NCI-H146 treated with DMSO at 0.1 percent for 48 hours (cell line): Measurements from ENCODE around the gene PRKAG2.
"Not testable (repeated sequence)": the region's sequence is repeated elsewhere in the genome, so short reads cannot be mapped to it uniquely, and the experiment has no call there.

Experiments
- DNase-seq: peaks from one replicate; lab custom pipeline; 2025; ENCODE audit not compliant: unreplicated experiment; lab: John Stamatoyannopoulos, UW

PRKAG2 gene

DNA sequence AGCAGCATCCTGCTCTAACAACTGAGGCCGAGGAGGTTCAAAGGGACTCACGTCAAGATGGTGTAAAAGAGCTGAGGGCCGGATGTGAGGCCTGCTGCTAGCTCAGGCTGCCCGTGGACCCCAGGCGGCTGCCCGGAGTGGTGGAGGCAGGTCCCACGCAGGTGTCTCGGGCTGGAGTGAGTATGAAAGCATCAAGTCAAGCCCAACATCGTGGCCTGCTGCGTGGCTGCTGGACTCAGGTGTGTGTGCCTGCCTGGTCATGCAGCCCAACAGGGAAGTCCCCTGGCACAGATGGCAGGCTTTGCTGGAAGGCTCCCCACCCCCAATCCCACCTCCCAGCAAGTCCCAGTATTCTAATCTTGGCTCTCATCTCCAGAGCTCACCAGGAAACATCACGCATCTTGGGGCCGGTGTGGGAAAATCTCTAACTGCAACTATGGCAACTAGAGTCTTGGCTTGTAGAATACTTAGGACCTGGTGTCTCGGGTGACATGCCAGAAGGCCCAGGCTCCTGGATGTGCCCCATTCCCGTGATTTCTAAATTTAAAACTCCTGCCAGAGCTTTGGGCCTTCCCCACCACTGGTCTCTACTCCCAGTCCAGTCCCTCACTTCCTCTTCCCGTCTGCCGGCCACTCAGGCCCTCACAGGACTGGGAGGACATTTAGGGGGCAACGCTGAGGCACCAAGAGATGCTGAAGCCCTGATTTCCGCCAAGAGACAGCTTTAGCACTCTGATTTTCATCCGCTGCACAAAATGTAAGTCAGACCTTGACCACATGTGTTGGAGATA, 85.9 kb downstream of the PRKAG2 start:
- DNase-seq: no peak

DNA sequence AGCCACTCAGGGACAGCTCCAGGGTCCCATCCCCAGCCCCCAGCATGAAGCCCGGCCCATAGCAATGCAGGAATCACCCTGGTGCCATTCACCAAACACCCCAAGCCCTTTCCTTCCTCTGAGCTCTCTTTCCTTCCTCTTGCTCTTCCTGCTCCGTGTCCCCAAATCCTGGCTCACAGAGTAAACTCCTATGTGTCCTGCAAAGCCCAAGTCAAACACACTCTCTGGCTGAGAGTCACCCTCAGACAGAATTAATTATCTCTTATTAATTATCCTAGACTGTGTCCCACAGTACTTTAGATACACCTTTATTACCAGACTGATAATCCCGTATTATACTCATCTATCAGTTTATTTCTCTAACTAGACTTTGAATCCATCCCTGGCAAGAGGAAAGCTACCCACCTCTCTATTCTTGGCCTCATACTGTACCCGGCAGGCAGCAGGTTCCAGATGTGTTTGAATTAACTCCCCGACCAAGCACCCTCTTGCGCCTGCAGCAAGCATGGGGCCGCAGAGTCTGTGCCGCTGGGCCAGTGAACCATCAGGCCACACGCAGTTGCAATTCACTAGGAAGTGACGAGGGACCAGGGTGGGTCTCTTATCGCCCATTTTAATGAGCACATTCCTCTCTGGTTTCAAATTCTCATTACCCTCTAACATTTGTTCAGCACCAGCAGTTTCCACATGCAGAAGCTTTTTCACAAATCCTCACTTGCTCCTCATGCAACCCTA, 86.7 kb downstream of the PRKAG2 start:
- DNase-seq: no peak

DNA sequence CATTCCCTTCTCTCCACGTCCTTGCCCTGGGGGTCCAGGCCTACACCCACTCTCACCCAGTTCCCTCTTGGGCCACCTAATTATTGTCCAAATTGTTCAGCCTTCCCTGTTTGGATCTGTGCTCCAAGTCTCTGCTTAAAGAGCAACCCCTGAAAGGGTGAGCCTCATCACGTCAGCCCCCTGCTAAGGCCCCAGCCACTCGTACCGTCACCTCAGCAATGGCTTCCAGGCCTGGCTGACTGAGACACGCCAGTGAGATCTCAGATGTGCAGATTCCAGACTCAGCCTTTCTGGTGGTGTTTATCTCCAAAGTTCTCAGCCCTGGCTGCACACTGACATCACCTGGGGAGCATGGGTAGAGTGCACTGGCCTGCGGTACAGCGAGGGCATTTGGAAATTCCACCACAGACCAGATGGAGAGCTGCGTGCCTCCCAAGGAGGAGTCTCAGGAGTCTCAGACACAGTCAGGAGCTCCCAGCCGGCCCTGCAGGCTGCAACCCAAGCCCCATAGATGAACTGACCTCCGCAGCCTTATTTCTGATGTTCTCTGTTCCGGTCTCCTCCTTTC, 87.5 kb downstream of the PRKAG2 start:
- DNase-seq: no peak

DNA sequence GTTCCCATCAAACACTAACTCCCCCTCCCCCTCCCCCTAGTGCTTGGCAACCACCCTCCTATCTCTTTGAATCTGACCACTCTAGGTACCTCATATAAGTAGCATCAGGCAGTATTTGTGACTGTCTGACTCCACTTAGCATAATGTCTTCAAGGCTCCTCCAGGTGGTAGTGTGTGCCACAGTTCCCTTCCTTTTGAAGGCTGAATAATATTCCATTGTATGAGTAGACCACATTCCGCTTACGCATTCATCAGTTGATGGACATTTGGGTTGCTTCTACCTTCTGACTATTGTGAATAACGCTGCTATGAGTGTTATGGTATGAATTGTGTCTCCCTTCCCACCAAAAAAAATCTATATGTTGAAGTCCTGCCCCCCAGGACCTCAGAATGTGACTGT, 89.6 kb downstream of the PRKAG2 start:
- DNase-seq: no peak

DNA sequence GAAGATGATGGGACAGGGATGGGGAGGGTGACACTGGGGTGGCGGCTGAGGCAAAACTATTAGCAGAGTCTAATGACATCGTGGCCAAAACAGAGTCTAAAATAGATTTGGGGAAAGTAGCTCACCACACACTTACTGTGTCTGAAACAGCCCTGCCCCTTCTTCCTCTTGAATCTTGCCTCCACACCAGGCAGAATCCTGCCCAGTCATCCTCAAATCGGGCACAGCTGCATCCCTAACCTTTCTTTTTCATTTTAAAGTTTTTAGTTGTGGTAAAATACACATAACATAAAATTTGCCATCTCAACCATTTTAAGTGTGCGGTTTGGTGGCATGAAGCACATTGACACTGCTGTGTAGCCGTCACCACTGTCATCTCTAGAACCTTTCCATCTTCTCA, 90.0 kb downstream of the PRKAG2 start:
- DNase-seq: no peak

DNA sequence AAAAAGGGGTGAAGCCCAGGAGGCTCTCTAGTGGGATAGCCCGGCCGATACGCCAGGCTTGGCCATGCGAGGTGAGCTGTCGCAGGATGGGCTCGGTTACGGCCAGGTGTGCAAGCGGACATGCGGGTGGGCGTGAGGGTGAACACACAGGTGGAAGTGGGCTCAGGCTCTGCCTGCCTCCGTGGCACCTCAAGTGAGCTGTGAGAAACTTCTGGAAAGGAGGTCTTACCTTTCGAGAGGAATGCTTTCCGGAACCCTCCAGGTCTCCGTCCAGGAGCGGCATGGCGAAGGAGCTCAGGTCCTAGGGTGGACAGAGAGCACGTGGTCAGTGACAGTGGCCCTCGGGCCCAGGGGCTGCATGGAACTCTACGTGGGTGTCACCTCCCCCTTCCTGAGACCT, 90.7 kb downstream of the PRKAG2 start:
- no peak for DNase-seq

GRCh38 chr7:151785681-151785965, 91.3 kb downstream of the PRKAG2 start:
- no peak for DNase-seq

GRCh38 chr7:151784853-151785680, 91.8 kb downstream of the PRKAG2 start:
- no peak for DNase-seq

DNA sequence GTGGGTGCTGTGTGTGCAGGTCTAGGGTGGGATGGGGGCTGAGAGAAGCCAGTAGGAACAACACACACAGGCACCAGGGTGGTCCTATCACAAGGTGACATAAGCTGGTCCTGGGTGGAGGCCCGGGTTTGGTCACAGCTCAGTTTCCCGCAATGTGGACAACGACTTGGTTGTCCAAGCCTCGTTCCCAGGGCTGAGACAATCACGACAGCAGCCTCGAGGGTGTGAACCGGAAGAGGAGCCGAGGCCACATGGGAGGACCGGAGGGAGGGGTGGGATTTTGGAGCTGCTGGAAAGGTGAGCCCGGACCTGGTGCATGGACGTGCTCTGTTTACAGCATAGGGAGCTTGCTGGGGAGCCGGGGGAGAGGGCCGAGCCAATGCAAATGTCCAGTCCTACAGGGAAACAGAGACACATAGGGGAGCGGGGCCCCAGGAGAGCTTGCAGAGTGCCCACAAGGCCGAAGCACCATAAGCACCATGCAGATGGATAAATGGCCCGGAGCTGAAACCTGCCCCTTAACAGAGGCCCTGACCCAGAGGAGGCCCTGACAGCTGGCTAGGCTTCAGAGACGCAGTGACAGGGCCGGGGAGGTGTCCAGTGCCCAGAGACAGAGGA, 92.8 kb downstream of the PRKAG2 start:
- no peak for DNase-seq

- DNase-seq: no peak
Measured at GRCh38 chr7:151782598-151783448, 94.1 kb downstream of the PRKAG2 start.

- DNase-seq: not testable (repeated sequence)
Measured at GRCh38 chr7:151782256-151782597, 94.7 kb downstream of the PRKAG2 start.

- DNase-seq: no peak
Measured at GRCh38 chr7:151781161-151781845, 95.6 kb downstream of the PRKAG2 start.

GRCh38 chr7:151780631-151781030, 96.3 kb downstream of the PRKAG2 start:
- no peak for DNase-seq

- DNase-seq: no peak
Measured at GRCh38 chr7:151779678-151780077, 97.2 kb downstream of the PRKAG2 start.

DNA sequence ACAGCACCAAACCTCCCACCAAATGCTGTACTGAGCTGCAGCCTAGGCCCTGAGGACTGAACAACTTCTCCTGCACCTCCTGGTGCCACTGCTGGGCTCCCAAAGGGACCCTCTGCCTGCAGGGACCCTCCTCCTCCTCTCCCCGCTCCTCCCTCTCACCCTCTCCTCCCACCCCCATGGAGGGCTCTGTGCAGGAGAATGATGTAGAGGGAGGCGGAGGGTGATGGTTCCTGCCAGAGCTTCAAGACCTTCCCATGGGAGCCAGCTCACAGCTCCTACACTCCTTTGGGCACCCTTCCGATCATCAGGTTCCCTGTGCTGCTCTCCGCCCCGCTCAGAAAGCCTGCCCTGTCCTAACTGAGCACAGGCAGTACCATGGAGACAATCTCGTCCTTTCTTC, 97.7 kb downstream of the PRKAG2 start:
- no peak for DNase-seq

DNA sequence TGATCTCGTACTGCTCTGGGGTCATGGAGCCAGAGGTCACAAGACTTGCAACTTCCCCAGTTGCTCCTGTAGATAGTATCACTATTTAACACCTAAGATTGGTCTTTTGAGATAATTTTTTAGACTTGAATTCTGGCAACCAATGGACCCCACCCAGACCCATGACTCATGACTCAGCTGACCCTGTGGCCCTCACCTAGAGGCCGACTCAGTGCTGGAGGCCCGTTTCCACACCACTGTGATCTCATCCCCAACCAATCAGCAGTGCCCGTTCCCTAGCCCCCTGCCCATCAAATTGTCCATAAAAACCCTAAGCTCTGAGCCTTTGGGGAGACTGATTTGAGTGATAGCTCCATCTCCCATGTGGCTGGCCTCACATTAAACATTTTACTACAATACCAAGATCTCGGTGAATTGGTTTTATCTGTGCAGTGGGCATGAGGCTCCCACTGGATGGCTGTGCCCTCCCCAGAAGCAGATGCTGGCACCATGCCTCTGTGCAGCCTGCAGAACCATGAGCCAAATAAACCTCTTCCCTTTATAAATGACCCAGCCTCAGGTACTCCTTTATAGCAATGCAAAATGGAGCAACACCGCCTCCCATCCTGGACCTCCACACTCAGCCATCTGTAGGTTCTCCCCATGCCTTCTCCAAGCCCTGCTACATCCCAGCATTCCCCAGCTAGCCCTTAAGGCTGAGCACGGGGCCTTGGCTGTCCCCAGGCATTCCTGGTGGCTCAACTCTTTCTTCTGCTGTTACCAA, 98.8 kb downstream of the PRKAG2 start:
- DNase-seq: no peak

DNA sequence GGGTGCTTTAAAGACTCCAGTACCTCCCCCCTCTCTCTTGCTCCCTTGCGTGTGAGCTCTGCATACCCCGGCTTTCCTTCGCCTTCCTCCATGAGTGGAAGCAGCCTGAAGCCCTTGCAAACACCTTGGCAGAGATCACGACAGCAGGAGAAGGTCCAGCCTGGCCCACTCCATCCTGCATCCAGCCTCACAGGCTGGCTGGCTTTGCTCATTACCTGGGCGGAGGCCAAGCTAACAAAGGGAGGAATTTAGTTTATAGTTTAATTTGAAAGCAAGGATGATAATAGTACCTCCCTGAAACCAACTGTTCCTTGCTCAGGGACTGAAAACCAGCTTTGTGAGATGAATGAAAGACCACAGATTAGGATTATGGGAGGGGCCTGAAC, 99.4 kb downstream of the PRKAG2 start:
- DNase-seq: no peak

DNA sequence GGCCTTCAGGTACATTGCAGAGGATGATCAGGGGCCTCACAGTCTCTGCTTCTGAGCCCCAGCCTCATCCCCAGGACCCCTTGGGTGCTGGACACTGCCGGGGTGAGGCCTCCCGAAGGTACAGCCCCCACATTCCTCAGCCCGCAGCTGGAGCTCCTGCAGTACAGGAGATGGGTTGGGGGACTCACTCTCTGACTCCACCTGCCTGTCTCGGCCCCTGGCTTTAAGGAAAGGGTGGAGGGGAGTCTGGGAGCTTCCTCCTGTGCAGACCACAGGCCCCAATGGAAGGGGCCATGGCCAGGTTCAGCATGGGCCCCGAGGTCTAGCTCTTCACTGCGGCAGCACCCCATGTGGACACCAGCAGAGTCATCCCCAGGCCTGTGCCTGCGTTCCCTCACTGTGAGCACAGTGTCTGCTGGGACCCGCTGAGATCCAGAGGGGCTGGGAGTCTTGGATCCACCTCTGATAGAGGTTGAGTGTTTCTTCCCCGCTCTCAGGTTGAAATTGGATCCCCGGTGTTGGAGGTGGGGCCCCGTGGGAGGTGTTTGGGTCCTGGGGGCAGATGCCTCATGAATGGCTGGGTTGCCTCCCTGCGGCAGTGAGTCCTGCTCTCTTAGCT, 99.9 kb downstream of the PRKAG2 start:
- no peak for DNase-seq

- DNase-seq: no peak
Measured at GRCh38 chr7:151776446-151776845, 100.5 kb downstream of the PRKAG2 start.
